Loucy (cell line): ENCODE data around the gene PHF5A.

ENCODE experiments used
- CTCF ChIP-seq: fragments of 200-600 bp; sonication (generic); conservative IDR thresholded peaks from 2 replicates; pipeline ENCODE4 v1.5.1; 2014; ENCODE audit warnings: mild to moderate bottlenecking, antibody characterized with exemption, low read length
- EZH2phosphoT487 ChIP-seq: fragments of 200-600 bp; IDR thresholded peaks from 2 replicates; pipeline ENCODE4 v1.6.1; 2018; ENCODE audit warnings: antibody characterized with exemption, mild to moderate bottlenecking, moderate library complexity, borderline replicate concordance

- no peak for TF ChIP-seq CTCF
- no peak for TF ChIP-seq EZH2phosphoT487
Observed at GRCh38 chr22:41513391-41513790, 44.9 kb upstream of the PHF5A start.
